HG02798 (cell line): ENCODE results near the gene SND1.
A peak's percentile ranks its signal among the peaks of the same experiment; 100 is the strongest.

Source experiments
- ATAC-seq: cut with Tn5 transposase; IDR thresholded peaks from one replicate; pipeline ENCODE4 v1.9.1; 2021; ENCODE audit warnings: mild to moderate bottlenecking; ENCODE audit not compliant: unreplicated experiment, poor library complexity

Gene SND1

GRCh38 chr7:127651556-127652332 is at the start of gene SND1:
SND1 (plus strand) TSS chr7:127652194; CDS start chr7:127652374, 180 bp downstream.
- peak; percentile 95 for ATAC-seq

- ATAC-seq = no peak
Measured at GRCh38 chr7:127608446-127608845, 43.5 kb upstream of the SND1 start.

DNA sequence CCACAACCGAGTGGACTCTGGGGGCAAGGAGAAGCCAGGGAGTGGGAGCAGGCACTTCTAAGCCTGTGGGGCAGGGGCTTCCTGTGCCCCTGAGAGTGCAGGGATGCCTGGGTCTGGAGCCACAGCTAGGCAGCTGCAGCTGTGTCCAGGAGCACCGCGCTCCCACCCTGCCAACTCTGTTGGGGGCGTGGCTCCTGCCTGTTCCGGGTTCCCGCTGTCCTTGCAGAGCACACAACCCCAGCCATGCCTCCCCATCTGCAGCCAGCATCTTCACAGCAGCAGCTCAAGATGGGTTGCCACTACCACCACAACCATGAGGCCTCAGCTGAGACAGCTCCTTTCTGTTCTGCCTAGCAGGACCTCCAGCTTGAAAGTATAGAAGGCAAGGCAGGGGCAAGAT is 42.7 kb upstream of the SND1 start:
- ATAC-seq = no peak

DNA sequence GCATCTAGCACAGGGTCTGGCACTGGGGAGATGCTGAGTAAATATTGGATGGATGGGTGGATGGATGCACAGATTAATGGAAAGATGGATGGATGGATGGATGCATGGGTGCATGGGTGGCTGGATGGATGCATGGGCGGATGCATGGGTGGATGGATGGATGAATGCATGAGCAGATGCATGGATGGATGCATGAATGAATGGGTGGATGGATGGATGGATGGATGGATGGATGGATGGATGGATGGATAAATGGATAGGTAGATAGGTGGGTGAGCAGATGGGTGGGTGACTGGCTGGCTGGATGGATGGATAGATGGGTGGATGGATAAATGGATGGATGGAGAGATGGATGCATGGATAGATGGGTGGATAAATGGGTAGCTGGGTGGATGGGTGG is 39.7 kb upstream of the SND1 start:
- no peak for ATAC-seq

DNA sequence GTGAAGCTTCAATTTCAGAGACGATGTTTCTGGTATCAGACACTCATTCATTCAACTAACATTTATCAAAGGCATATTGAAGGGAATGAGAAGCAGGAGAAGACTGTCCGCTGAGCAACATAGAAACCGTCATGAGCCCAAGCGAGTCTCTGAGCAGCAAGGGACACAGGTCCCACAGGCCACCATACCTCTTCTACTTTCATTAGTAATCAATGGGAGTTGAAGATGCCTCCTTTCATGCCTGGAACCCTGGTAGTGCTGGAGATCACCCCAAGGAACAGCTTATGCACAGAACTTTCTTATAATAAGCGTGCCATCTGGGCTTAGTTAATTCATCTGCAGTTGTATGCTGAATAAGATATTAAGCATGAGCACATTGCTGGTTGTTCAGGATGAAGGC is 35.3 kb upstream of the SND1 start:
- ATAC-seq = no peak

DNA sequence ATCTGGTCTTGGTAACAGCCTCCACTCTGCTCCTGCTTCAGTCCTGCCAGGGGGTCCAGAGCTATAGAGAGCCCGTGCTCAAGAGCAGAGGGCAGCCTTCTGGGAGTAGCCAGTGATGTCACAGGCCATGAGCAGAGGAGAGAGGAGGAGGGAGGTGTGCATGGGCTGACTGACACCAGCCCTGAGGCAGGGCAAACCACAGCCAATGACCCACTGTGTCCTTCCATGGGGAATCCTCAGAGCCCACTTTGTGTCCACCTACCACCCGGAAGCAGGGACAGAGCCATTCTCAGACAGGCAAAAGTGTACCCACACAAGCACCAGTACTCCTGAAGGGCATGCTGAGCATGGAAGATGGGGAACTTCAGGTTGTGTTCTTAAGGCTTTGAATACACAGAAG is 34.0 kb upstream of the SND1 start, which contains the start of gene PAX4:
PAX4 (minus strand) TSS at position 101 of the 400 bp plus-strand sequence. CDS start 2,214 bp downstream, outside the sequence.
- no peak for ATAC-seq

DNA sequence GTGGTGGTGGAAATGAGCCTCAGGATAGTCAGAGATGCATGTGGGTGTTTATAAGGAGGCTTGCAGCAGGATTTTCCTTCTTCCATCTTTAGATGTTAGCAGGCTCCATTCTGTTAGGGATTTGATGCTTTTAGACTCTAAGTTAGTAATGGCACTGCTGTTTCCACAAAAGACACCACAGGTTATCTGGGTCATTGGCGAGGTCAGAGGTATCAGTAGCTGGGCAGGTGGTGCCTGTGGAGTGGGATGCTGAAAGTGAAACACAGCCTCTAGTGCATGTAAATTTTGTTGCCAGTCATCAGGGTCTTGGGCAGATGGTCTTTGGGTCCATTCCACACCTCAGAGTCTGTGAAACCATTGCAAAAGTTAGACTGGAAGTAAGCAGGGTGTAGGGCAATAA is 33.2 kb upstream of the SND1 start:
- ATAC-seq = no peak

DNA sequence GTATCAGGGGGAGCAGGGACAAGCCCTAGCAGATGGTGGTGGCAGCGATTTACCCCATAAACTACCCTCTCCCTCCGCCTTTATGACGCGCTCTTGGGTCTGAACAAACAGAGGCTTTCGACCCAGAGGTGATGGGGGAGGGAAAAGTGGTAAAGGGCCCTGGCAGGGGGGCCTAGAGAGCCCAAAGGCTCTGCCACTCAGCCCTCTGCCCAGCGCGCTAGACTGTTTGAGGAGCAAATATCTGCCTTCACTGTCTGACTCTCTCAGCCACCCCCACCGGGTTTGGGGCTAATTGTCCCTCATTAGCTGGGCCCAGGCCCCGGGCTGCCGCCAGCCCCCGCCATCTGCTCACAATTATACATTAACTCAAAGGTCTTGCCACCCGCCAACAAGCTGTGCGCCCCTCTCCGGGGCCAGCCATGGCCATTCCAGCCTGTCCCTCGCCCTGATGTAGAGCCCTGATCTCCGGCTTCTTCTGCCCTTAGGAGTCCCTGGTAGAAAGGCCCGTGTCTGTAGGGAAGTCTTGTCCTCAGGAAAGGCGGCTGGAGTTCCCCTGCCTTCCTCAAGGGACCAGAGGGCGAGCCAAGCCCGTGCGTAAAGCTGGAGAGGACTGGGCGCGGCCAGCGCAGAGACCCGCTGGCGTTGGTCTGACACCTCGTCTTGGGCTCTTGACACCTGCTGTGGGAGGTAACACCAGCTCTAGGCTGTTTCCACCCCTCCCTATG is 32.2 kb upstream of the SND1 start:
- ATAC-seq = no peak

- ATAC-seq = no peak
Measured at GRCh38 chr7:127620406-127621233, 31.4 kb upstream of the SND1 start.

DNA sequence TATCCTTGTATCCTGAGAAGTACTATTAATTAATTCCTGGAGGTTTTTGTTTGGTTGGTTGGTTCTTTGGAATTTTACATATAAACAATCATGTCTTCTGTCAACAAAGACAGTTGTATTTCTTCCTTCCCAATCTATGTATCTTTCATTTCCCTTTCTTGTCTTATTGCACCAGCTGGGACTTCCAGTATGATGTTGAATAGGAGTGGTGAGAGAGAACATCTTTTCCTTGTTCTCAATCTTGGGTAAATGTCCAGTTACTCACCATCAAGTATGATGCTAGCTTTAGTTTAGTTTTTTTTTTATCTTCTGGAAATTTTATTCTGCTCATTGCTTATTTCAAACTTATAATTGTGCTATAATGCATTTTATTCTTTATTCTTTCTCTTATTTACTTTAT is 26.7 kb upstream of the SND1 start:
- no peak for ATAC-seq

DNA sequence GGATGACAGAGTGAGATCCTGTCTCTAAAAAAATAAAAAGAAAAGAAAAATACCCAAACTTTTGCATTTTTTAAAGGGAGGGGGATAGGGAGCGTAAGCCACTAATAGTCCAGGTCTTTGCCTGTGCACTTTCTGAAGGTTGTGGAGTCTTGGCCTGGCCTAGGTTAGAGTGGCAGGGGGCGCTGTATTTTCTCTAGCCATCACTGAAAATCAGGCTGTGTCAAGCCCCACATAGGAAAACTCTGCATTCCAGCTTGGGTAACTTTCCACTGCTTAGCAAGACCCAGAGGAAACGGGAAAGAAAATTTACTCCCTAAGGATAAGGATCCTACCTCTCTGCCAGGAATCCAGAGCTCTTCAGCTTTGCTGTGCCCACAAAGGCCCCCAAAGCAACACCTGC is 23.5 kb upstream of the SND1 start:
- ATAC-seq = no peak

GRCh38 chr7:127629268-127629854 is 22.6 kb upstream of the SND1 start:
- ATAC-seq = no peak

DNA sequence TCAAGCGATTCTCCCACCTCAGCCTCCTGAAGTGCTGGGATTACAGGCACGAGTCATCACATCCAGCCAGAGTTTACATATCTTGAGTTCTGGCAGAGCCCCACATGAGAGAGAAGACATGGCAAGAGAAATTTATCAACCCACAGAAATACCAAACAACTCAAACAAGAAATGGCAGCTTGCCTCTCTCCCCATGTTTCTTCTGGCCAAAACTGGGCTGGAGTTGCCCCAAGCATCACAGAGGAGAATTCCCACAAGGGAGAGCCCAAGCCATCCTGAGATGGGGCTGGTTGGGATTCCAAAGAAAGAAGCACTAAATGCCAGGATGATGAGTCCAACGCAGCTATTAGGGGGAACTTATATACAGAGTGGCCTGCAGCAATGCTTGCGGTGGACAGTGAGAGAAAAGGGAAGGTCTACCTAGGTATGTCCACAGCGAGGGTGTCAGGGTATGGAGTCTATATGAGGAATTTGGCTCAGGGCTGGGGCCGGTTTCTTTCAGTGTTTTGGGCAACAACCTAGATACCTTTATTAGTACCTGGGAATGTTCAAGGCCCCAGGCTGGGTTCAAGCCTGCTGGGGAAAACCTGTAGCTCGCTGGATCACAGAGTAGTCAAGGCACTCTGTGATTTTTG is 19.6 kb upstream of the SND1 start:
- ATAC-seq = no peak

- ATAC-seq = no peak
Measured at GRCh38 chr7:127635659-127636285, 16.2 kb upstream of the SND1 start.

DNA sequence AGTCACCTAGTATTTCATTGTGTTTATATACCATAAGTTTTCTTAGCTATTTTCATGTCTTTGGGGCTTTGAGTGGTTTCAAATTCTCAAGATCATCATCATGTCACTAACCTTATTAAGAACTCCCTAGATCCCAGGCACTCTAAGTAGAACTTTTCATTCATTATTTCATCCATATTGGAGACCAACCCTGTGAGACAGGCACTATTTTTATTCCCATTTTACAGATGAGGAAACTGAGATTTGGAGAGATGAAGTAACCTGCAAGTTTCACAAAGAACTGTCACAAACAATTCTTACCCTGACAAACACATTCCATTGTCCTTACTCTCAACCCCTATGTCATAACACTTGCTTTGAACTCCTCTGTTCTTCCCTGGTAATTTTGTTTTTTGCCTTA is 13.8 kb upstream of the SND1 start:
- no peak for ATAC-seq

DNA sequence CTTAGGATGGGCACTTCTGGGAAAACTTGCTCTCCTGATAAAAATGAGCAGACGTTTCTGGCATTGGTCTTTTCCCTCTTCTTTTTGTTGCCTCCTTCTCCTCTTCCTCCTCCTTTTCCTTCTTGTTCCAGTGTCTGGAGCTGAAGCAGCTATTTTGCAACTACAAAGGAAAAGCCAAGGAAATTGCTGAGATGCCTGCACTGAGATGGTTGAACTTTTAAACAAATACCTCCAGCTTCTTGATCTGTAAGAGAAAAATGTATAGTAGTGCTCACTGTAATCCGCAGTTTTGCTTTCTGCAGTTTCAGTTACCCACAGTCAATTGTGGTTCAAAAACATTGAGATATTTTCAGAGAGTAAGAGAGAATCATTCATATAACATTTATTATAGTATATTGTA is 7.5 kb upstream of the SND1 start:
- ATAC-seq = no peak

DNA sequence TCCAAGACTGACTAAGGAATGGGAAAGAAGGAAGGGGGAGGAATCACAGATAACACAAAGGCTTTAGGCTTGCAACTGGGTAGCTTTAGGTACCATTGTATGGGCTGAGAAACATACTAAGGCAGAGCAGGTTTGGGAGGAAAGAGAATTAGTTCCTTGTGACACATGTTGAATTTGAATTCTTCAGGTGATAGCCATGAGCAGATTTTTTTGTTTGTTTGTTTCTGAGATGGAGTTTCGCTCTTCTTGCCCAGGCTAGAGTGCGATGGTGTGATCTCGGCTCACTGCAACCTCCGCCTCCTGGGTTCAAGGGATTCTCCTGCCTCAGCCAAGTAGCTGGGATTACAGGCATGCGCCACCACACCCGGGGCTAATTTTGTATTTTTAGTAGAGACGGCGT is 4.4 kb upstream of the SND1 start:
- ATAC-seq = no peak

GRCh38 chr7:127648986-127649385 is 3.0 kb upstream of the SND1 start:
- no peak for ATAC-seq

DNA sequence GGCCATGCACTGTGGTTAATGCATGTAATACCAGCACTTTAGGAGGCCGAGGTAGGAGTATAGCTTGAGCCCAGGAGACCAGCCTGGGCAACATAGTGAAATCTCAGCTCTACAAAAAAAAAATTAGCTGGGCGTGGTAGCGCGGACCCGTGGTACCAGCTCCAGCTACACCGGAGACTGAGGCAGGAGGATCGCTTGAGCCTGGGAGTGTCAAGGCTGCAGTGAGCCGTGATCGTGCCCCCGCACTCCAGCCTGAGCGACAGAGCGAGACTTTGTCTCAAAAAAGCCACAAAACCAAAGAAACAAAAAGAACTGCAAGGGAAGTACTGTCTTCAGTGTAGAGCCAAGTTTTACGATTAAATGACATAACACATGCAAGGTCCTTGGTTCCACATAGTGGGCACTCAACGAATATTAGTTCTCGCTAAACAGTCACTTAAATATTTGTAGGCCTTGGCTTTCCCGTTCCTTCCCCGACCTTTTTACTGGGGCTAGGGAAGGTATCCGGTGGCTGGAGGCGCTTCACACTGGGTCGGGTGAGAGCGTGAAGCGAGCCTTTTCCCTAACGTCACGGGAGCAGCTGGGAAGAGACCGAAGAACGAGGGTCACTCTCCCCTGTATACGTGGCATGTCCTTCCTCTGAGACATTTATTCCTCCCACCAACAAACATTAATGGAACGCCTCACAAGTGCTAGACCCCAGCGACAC is 993 bp upstream of the SND1 start:
- ATAC-seq = no peak
